Measurements from ENCODE around the gene ICOSLG.
"Not testable (repeated sequence)": the region's sequence is repeated elsewhere in the genome, so short reads cannot be mapped to it uniquely, and the experiment has no call there.

ICOSLG gene

DNA sequence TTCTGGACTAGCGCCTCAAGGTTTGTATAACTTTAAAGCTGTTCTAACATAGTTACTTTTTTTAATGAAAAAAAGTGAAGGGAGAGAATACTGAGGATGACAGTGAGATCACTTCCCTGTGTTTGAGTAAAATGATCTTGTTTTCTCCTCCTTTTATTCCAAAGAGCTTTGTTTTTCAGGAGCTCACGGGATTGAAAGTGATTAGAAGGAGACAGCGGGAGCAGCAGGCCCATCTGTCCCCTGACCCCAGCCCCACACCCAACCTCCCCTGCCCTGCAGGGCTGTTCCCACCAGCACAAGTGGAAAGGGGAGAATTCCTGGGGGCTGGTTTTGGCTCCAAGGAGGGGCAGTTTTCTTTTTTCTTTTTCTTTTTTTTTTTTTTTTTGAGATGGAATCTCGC, 23.0 kb upstream of the ICOSLG start:
- DNase-seq = no peak

DNA sequence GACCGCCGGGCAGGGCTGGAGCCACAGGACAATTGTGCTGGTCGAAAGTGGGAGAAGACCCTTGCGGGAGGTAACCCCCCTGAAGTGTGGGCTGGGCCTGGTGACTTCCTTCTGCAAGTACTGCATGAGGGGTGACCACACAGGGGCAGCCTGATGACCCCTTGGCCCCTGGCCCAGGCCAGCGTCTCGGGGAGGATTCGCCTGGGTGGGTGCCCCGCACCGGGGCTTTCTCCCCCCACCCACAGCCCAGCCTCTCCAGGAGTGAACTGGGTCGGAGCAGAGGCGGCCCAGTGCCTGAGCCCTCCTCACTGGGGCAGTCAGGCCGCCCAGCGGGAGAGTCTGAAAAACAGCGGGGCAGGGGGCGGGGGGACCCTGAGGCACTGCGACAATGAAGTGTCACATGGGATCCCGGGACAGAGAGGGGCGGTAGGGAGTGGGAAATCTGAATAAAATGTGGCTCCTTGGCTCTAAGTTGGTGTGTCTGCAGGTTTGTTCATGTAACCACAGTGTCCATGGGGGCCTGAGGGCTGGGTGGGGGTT, 22.5 kb upstream of the ICOSLG start:
- no peak for DNase-seq

- DNase-seq = no peak
Measured at GRCh38 chr21:44262338-44263056, 21.8 kb upstream of the ICOSLG start.

- no peak for DNase-seq
Measured at GRCh38 chr21:44261675-44262295, 21.0 kb upstream of the ICOSLG start, which contains the start of gene DNMT3L. DNMT3L (minus strand) TSS chr21:44261897; CDS start chr21:44261259, 638 bp downstream.

- DNase-seq = no peak
Measured at GRCh38 chr21:44260791-44261631, 20.3 kb upstream of the ICOSLG start.

DNA sequence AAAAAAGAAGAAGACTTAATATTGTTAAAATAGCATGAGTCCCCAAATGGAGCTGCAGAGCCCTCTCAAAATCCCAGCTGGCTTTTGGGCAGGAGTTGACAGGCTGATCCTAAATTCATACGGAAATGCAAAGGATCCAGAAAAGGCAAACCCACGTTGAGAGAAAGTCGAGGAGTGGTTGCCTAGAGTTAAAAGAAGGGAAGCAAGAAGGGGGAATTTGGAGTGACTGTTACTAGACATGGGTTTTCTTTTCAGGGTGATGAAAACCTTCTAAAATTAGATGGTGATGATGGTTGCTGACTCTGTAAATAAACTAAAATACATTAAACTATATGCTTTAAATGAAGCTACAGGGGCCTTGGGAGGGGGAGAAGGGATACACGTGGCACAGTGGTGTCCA, 19.3 kb upstream of the ICOSLG start:
- no peak for DNase-seq

- no peak for DNase-seq
Measured at GRCh38 chr21:44259082-44259705, 18.5 kb upstream of the ICOSLG start.

DNA sequence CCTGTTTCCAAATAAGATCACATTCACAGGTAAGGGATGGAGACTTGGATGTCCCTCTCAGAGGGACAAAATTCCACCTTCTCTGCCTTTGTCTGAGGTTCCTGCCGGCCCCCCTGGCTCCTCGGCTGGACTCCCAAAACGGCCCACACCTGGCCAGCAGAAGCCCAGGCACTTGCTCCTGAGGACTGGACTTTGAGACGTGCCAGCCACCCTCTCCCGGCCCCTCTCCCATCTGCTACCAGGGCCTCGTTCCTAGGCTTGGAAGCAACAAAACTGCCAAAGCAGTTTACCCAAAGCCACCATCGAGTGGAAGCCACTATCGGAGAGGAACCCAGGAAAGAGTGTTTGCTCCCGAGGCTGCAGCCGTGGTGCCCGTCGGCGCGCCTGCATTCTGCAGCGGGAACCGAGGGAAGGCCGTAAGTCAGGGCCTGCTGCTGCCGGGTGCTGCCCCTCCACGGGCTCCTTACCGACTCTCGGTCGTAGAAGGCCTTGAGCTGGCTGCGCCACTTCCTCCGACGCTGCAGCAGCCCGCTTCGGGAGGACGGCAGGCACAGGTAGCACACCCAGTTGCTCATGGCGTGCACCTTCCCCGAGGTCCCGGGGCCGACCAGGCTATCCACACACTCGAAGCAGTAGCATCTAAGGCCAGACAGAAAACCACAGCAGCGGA, 17.4 kb upstream of the ICOSLG start:
- no peak for DNase-seq

- DNase-seq = no peak
Measured at GRCh38 chr21:44255511-44255981, 14.8 kb upstream of the ICOSLG start.

- DNase-seq = no peak
Measured at GRCh38 chr21:44253832-44254710, 13.3 kb upstream of the ICOSLG start.

DNA sequence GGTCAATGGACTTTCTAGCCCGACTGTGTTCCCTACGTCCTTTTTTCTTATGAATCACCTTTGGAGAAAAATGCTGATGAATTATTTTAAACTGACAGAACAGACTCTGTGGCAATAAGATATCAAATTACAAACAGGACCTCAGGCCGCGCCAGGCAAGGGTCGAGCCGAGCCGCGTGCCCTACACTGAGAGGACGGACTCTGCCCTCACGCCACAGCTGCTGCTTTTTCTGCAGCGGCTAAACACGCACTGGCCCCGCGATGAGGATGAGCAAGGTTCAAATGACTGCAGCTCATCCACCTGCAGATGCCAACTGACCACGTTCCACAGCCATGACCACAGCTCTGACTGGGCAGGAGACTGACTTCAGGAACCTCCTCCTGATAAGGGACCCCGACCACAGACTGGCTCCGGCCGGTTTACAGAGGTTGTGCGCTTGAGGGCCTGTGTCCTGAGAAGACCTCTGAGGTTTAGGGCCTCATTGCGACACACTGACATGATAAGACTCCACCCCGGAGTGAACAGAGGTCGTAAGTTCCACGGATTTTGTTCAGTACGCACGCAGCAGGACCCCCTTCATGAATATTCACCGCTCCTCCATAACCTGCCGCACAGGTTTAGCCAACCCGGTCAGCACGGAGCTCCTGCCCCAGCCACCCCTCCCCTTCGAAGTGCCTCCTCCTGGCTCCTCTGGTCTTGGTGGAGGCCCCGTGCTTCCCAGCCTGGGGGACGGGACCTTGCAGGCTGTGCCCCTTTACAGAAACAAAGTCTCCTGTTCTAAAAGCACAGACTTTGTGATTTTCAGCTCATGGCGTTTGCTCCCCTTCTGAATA, 8.7 kb upstream of the ICOSLG start:
- not testable (repeated sequence) for DNase-seq

- DNase-seq = not testable (repeated sequence)
Measured at GRCh38 chr21:44247904-44248303, 7.2 kb upstream of the ICOSLG start.

DNA sequence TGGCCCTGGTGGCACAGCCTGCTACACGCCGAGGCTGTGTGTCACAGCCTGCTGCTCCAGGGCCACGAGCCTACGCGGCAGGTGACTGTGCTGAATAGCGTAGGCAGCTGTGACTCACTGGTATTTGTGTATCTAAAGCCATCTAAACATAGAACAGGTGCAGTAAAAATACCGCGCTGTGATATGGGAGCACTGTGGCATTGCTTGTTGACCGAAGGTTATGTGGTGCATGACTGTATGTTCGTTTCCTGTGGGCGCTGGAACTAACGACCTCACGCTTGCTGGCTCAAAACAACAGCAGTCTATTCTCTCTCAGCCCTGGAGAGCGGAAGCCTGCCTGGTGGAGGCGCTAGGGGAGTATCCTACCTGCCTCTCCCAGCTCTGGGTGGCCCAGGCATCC, 3.2 kb upstream of the ICOSLG start:
- not testable (repeated sequence) for DNase-seq

DNA sequence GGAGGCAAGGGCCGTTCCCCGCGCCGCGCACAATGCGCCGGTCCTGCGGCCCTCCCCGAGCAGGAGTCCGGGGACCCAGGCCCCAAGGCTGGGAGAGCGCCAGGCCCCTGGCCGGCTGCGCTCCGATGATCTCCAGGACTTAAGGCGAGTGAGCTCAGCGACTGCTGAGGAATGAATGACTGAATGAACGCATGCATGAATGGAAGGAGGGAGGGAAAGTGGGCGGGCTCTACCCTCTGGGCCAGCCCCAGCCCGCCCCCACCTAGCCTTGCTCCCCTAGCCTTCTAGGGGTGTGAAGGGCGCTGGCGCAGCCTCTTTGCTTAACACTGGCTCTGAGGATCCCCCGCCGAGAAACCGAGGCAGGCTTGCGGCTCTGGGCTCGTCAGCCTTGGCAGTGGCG, 538 bp upstream of the ICOSLG start:
- not testable (repeated sequence) for DNase-seq

GRCh38 chr21:44240353-44240752, 390 bp downstream of the ICOSLG start:
- DNase-seq = not testable (repeated sequence)

GRCh38 chr21:44229561-44229960, 11.2 kb downstream of the ICOSLG start:
- DNase-seq = not testable (repeated sequence)

DNA sequence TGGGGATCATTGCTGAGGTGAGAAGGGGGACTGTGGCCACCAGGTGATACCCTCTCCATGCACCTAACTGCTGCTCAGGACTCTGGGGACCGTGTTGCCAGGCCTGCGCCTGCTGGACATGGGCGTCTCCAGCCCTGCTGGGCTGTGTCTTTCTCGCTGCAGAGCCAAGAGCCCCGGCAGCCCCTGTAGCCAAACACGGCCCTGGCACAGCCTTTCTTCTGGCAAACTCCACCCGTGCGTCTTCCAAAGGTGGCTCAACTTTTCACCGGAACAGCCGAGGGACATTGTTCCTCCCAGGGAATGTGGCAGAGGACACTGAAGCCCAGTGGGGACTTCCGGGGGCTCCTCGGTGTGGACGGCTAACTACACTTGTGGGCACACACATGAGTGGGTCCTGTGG, 12.6 kb downstream of the ICOSLG start:
- not testable (repeated sequence) for DNase-seq

GRCh38 chr21:44227614-44228013, 13.1 kb downstream of the ICOSLG start:
- DNase-seq = not testable (repeated sequence)

GRCh38 chr21:44225605-44226004, 15.1 kb downstream of the ICOSLG start:
- not testable (repeated sequence) for DNase-seq

- DNase-seq = not testable (repeated sequence)
Measured at GRCh38 chr21:44223334-44223733, 17.4 kb downstream of the ICOSLG start.

All from MV-4-11 (cell line).